A673 (cell line): Measurements from ENCODE around the gene SYT9. TPM values are rescaled to one million over a fixed set of nuclear protein-coding genes. Genes with fewer than 3 reads are reported as not detected.

ENCODE experiments used
- BruUV-seq: library from RNA; stranded (reverse); fragments of 400-500 nt; replicated peaks from 2 replicates; lab custom pipeline; 2021; lab: Mats Ljungman, UMichigan
- CTCF ChIA-PET: fragments of 300-600 bp; sonication (Branson Sonifier 250); formaldehyde crosslinking; loops from one replicate; lab custom pipeline; 2022; ENCODE audit warnings: antibody characterized with exemption; lab: Charles Lee
- POLR2A ChIA-PET: fragments of 300-600 bp; sonication (Branson Sonifier 250); formaldehyde crosslinking; loops from one replicate; lab custom pipeline; 2022; ENCODE audit warnings: antibody characterized with exemption; ENCODE audit not compliant: low non-redundant PET; lab: Charles Lee
- DNase-seq: peaks from one replicate; pipeline ENCODE4 v3.0.0-alpha.2; 2015; ENCODE audit warnings: low spot score
- H3K27ac ChIP-seq: fragments of 200-600 bp; sonication (generic); 2 replicates; pipeline ENCODE4 v1.5.1; 2016; ENCODE audit warnings: mixed run types, low read depth, mild to moderate bottlenecking, mixed read lengths, antibody characterized with exemption, low read length; ENCODE audit not compliant: poor library complexity, severe bottlenecking
- H3K27me3 ChIP-seq: fragments of 200-600 bp; sonication (generic); replicated peaks from 2 replicates; pipeline ENCODE4 v1.6.1; 2017; ENCODE audit warnings: mixed run types, low read depth, mild to moderate bottlenecking, mixed read lengths, antibody characterized with exemption, low read length; ENCODE audit not compliant: insufficient read depth, poor library complexity
- H3K36me3 ChIP-seq: fragments of 200-600 bp; sonication (generic); 2 replicates; pipeline ENCODE4 v1.6.1; 2016; ENCODE audit warnings: mixed run types, mild to moderate bottlenecking, mixed read lengths, antibody characterized with exemption, low read length; ENCODE audit not compliant: insufficient read depth, poor library complexity, severe bottlenecking
- H3K4me1 ChIP-seq: fragments of 200-600 bp; sonication (generic); 2 replicates; pipeline ENCODE4 v1.6.1; 2017; ENCODE audit warnings: mixed run types, mild to moderate bottlenecking, mixed read lengths, antibody characterized with exemption, low read length; ENCODE audit not compliant: insufficient read depth, poor library complexity, severe bottlenecking
- H3K4me3 ChIP-seq: fragments of 200-600 bp; sonication (generic); 2 replicates; pipeline ENCODE4 v1.5.1; 2016; ENCODE audit warnings: low read depth, mixed run types, mild to moderate bottlenecking, mixed read lengths, low read length; ENCODE audit not compliant: poor library complexity, severe bottlenecking
- H3K9me3 ChIP-seq: fragments of 200-600 bp; sonication (generic); 2 replicates; pipeline ENCODE4 v1.6.1; 2016; ENCODE audit warnings: mixed run types, low read depth, mild to moderate bottlenecking, mixed read lengths, antibody characterized with exemption, low read length; ENCODE audit not compliant: poor library complexity, severe bottlenecking
- EZH2 ChIP-seq: fragments of 200-600 bp; sonication (generic); IDR thresholded peaks from 2 replicates; pipeline ENCODE4 v1.6.1; 2017; ENCODE audit warnings: borderline replicate concordance, low read depth, mild to moderate bottlenecking, mixed read lengths, antibody characterized with exemption, low read length; ENCODE audit not compliant: poor library complexity, severe bottlenecking
- intact Hi-C: fragments of 100-400 bp; cut with micrococcal nuclease; formaldehyde crosslinking; loops from one replicate; pipeline ENCODE4 v1.10.0; 2022; ENCODE audit not compliant: unreplicated experiment
- total RNA-seq: library from RNA; stranded (reverse); gene quantifications from 2 replicates; pipeline ENCODE4 v1.2.3, GENCODE V29; 2021
- TF ChIP-seq, protein P1 (sequence below): fragments of 300-800, 200-600 bp; sonication (generic); conservative IDR thresholded peaks from 2 replicates; pipeline ENCODE4 v1.5.1; 2017; ENCODE audit warnings: low read depth, mild to moderate bottlenecking, antibody characterized with exemption, low read length, moderate library complexity, mixed read lengths

SYT9 gene
- total RNA-seq, 1 experiment from 2014 or later = not detected

DNA sequence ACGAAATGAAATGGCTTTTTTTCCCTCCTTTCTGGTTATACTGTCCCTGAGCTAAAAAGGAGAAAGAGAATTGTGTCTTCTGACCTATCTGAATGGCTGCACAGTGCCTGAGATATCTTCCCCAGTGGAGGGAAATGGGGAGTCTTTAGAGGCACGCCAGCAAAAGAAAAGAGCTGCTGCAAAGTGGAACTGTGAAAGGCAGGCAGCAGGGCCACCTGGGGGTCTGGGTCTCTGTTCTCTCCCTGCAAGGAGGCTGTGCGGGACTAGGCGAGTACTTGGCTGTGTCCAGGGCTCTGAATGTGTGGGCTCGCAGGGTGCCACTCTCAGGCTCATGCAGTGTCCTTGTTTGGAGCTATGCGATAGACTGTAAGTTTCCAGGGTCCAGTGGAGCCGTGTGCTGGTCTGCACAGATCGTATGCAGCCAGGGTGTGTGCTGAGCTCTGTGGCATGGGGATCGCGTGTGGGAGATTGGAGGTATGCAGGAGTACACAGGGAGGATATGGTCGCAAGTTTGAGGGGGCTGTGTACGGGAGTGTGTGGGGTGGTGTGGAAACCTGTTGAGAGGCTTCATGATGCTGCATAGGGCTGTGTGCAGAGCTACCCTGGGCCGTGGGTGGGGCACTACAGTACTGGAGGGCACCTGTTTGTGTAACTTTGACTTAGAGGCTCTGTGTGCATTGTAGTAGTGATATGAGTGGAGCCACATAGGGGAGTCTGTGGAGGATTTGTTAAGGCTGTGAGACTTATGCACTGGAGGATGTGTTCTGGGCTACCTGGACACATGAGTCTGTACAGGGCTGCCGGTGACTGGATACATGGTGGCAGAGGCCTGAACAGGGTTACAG lies 163.5 kb downstream of the SYT9 start:
- Histone ChIP-seq H3K27ac (no peak overlapping the region), H3K4me3 (no peak overlapping the region), H3K27me3 (no peaks in the 10 kb centered on the region), H3K36me3 (no peaks in the 10 kb centered on the region), H3K9me3 (no peaks in the 10 kb centered on the region), H3K4me1 (no peaks in the 10 kb centered on the region)
- no TSS peak for BruUV-seq
- POLR2A ChIA-PET = no interaction called here
- no peak for TF ChIP-seq EZH2
- TF ChIP-seq, protein P1, sequence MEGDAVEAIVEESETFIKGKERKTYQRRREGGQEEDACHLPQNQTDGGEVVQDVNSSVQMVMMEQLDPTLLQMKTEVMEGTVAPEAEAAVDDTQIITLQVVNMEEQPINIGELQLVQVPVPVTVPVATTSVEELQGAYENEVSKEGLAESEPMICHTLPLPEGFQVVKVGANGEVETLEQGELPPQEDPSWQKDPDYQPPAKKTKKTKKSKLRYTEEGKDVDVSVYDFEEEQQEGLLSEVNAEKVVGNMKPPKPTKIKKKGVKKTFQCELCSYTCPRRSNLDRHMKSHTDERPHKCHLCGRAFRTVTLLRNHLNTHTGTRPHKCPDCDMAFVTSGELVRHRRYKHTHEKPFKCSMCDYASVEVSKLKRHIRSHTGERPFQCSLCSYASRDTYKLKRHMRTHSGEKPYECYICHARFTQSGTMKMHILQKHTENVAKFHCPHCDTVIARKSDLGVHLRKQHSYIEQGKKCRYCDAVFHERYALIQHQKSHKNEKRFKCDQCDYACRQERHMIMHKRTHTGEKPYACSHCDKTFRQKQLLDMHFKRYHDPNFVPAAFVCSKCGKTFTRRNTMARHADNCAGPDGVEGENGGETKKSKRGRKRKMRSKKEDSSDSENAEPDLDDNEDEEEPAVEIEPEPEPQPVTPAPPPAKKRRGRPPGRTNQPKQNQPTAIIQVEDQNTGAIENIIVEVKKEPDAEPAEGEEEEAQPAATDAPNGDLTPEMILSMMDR = no peak
- intact Hi-C loops = no loop called here
- no peak for DNase-seq
- CTCF ChIA-PET = no interaction called here

DNA sequence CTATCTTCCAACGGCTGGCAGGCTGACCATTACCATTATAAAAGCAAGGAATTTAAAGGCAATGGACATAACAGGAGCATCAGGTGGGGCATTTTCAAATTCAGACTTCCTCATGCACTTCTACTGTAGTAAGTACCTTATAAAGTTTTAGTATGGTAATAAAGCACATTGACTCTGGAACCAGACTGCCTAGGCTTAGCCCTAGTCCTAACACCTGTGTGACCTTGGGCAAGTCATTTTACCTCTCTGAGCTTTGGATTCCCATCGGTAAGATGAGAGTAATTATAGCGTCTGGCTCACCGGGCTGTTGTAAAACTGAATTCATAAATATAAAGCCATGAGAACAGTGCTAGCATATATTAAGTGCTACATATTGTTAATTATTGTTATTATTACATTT lies 164.4 kb downstream of the SYT9 start:
- Histone ChIP-seq H3K9me3 (no peaks in the 10 kb centered on the region), H3K27ac (no peak overlapping the region), H3K36me3 (no peaks in the 10 kb centered on the region), H3K4me3 (no peak overlapping the region), H3K27me3 (no peaks in the 10 kb centered on the region), H3K4me1 (no peaks in the 10 kb centered on the region)
- ChIA-PET CTCF (no interaction called here), POLR2A (no interaction called here)
- no peak for DNase-seq
- intact Hi-C loops = no loop called here
- TF ChIP-seq, protein P1 = no peak
- TF ChIP-seq EZH2 = no peak
- BruUV-seq = no TSS peak

DNA sequence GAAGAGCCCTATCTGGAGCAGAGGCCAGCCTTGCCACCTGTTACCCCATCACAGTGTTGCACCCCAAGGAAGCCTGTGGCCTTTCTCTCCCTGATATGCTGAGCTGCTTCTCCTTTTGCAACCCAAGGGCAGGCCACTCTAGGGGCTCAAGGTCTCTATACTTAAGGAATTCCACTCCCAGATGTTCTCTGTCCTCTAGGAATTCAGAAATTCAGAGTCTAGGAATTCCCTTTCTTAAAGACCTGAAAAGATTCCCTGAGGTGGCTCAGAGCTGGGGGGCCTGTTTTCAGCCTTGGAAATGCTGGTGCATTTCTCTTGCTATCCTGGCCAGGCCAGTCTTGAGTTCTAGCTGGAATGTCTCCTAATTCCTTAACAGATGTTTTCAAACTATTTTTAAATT lies 165.6 kb downstream of the SYT9 start:
- POLR2A ChIA-PET = no interaction called here

More for the DNA sequence above, 165.6 kb downstream of the SYT9 start:
- Histone ChIP-seq H3K36me3 (no peaks in the 10 kb centered on the region), H3K27ac (no peak overlapping the region), H3K27me3 (no peaks in the 10 kb centered on the region), H3K9me3 (no peaks in the 10 kb centered on the region), H3K4me1 (no peaks in the 10 kb centered on the region), H3K4me3 (no peak overlapping the region)
- no TSS peak for BruUV-seq
- DNase-seq = no peak
- intact Hi-C loops = no loop called here
- TF ChIP-seq EZH2 = no peak
- TF ChIP-seq, protein P1 = no peak
- CTCF ChIA-PET = no interaction called here
